ENCODE results near the gene SYTL1.

Gene SYTL1

GRCh38 chr1:27346357-27346756, 4.5 kb downstream of the SYTL1 start:
- no peak for DNase-seq (ENCODE audit: low read depth)
- TF ChIP-seq CTCF (IDR thresholded peaks at IDR 0.05; ENCODE audit: low read length, missing control alignments), result no peak
- H3K4me3 ChIP-seq (replicated peaks; ENCODE audit: low read depth, low read length), result no peak overlapping the region

DNA sequence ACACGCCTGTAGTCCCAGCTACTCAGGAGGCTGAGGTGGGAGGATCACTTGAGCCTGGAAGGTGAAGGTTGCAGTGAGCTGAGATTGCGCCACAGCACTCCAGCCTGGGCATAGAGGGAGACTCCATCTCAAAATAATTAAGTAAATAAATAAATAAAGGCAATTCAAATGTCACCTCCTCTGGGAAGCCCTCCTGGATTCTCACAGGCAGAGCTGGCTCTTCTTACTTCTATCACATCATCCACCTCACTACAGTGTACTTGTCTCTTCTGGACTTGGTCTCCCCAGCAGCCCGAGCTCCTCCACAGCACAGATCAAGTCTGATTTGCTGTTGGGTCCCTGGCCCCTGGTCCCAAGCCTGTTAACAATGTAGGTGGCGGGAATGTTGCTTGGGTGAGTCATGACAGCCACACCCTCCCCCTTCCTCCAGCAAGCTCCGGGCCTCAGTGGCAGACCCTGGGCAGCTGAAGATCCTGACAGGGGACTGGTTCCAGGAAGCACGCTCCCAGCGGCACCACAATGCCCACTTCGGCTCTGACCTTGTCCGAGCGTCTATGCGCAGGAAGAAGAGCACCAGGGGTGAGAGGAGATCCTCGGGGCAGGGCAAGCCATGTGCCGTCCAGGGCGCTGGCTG, 5.3 kb downstream of the SYTL1 start:
- no peak for DNase-seq (ENCODE audit: low read depth)
- no peak overlapping the region for H3K4me3 ChIP-seq (replicated peaks; ENCODE audit: low read depth, low read length)
- TF ChIP-seq CTCF (IDR thresholded peaks at IDR 0.05; ENCODE audit: low read length, missing control alignments), result no peak

DNA sequence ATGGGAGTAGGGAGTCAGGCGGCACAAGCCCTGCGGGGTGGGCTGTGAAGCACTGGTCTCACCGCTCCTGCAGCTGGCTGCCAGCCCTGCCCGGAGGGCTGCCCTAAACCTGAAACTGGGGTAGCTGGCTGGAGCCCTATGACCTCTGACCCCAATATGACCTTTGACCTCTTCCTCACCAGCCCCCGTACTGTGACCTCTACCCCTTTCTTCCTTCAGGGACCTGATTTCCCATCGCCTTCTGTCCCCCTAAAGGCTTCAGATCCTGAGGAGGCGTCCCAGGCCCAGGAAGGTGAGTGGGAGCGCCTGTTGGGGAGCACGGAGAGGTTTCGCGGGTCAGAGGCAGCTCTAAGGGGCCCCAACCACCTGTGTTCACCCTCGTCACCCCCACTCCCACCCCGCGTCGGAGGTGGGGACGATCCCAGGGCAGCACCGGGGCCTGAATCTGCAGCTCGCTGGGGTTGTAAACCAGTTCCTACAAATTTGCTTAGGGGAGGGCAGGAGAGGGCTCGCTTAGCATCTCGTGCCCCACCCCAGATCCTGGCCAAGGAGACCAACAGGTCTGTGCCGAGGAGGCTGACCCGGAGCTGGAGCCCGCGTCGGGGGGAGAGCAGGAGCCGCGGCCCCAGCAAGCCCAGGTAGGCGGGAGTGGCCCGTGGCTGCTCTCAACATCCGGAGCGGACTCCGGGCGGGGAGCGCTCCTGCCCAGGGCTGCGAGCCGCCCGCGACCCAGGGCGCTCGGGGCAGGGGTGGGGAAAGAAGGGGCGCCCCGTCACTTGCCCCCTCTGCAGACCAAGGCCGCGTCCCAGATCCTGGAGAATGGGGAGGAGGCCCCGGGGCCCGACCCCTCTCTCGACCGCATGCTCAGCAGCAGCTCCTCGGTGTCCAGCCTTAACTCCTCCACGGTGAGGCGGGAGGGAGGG, 7.3 kb downstream of the SYTL1 start:
- peak overlapping the region; percentile 43 for H3K4me3 ChIP-seq (replicated peaks; ENCODE audit: low read depth, low read length)
- DNase-seq (ENCODE audit: low read depth), result no peak
- no peak for TF ChIP-seq CTCF (IDR thresholded peaks at IDR 0.05; ENCODE audit: low read length, missing control alignments)

- no peak for TF ChIP-seq CTCF (IDR thresholded peaks at IDR 0.05; ENCODE audit: low read length, missing control alignments)
- peak; percentile 76 for DNase-seq (ENCODE audit: low read depth)
- peak overlapping the region; percentile 43 for H3K4me3 ChIP-seq (replicated peaks; ENCODE audit: low read depth, low read length)
Measured at GRCh38 chr1:27349784-27350662, 8.2 kb downstream of the SYTL1 start.

DNA sequence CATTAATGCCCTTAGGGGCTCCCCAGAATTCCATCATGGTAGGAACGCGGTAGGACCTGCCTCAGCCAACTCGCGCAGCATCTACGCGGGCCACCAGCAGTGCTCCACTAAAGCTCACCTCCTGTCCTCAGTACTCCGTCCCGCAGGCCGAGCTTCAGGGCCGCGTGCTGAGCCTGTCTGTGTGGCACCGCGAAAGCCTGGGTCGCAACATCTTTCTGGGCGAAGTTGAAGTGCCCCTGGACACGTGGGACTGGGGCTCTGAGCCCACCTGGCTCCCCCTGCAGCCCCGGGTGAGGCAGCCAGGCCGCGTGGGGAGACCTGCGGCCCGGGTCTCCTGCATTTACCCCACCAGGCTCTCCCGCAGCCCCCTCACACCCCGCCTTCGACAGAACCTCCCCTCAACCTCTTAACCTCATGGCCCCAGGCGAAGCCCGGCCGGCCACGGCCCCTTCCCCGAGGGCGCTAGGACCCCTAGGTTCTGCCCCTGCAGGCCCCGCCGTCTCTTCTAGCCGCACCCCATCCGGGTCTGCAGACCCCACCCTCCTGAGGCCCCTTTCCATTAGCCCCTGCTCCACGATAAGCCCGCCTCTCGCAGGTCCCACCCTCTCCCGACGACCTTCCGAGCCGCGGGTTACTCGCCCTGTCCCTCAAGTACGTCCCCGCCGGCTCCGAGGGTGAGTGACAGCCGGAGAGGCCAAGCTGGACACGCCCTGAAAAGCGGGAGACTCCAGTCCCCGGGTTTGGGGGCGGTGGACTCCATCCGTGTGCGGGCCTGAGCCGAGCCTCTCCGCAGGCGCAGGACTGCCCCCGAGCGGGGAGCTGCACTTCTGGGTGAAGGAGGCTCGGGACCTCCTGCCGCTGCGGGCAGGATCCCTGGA, 9.1 kb downstream of the SYTL1 start:
- DNase-seq (ENCODE audit: low read depth), result no peak
- no peak for TF ChIP-seq CTCF (IDR thresholded peaks at IDR 0.05; ENCODE audit: low read length, missing control alignments)
- H3K4me3 ChIP-seq (replicated peaks; ENCODE audit: low read depth, low read length), result no peak overlapping the region

DNA sequence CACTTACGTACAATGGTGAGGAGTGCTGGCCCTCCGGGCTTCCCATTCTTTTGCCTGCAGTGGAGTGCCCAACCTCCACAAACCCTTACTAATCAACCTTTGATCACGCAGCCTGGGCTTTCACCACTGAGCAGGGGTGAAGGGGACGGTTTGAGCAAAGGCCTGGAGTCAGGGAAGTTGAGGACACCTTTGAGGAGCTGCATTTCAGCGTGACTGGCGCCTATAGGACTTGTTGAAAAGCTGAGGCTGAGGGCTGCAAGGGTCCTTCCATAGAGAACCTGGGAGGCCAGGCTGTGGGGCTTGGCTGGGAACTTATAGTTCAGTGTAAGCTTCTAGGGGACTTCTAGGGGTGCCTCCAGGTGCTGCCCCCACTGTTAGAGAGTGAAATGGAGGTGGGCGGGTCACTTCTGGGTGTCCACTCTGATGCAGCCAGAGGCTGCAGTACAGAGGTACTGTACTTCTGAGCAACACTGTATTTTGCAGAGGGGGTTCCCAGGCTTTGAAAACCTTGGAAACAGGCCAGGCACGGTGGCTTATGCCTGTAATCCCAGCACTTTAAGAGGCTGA, 9.8 kb downstream of the SYTL1 start:
- no peak overlapping the region for H3K4me3 ChIP-seq (replicated peaks; ENCODE audit: low read depth, low read length)
- no peak for DNase-seq (ENCODE audit: low read depth)
- no peak for TF ChIP-seq CTCF (IDR thresholded peaks at IDR 0.05; ENCODE audit: low read length, missing control alignments)
